GM18498 (cell line): ENCODE data around the gene PTRHD1.
"Not testable (repeated sequence)": the region's sequence is repeated elsewhere in the genome, so short reads cannot be mapped to it uniquely, and the experiment has no call there.

Experiments used
- ATAC-seq: cut with Tn5 transposase; IDR thresholded peaks from one replicate; pipeline ENCODE4 v1.9.1; 2021; ENCODE audit warnings: mild to moderate bottlenecking, moderate library complexity; ENCODE audit not compliant: unreplicated experiment

The PTRHD1 gene

GRCh38 chr2:24813691-24814137 is 20.5 kb upstream of the PTRHD1 start:
- no peak for ATAC-seq

- ATAC-seq: no peak
These were observed 16.3 kb upstream of the PTRHD1 start for GRCh38 chr2:24809316-24810007.

- no peak for ATAC-seq
These were observed 13.5 kb upstream of the PTRHD1 start for GRCh38 chr2:24806661-24807036.

GRCh38 chr2:24805811-24806660 is 12.8 kb upstream of the PTRHD1 start:
- not testable (repeated sequence) for ATAC-seq

- not testable (repeated sequence) for ATAC-seq
These were observed 7.3 kb upstream of the PTRHD1 start for GRCh38 chr2:24800487-24800886.

GRCh38 chr2:24797644-24798043 is 4.5 kb upstream of the PTRHD1 start:
- no peak for ATAC-seq

GRCh38 chr2:24793761-24794435 is 707 bp upstream of the PTRHD1 start:
- ATAC-seq: no peak

GRCh38 chr2:24792542-24792873 is 683 bp downstream of the PTRHD1 start:
- ATAC-seq: no peak

GRCh38 chr2:24791452-24791851 is 1.7 kb downstream of the PTRHD1 start:
- no peak for ATAC-seq

- no peak for ATAC-seq
These were observed 4.4 kb downstream of the PTRHD1 start for GRCh38 chr2:24788816-24789215.

- ATAC-seq: no peak
These were observed 5.7 kb downstream of the PTRHD1 start for GRCh38 chr2:24787532-24787931.

GRCh38 chr2:24785671-24786321 is 7.4 kb downstream of the PTRHD1 start:
- peak; percentile 93 for ATAC-seq

GRCh38 chr2:24783641-24784040 is 9.6 kb downstream of the PTRHD1 start:
- no peak for ATAC-seq

GRCh38 chr2:24779116-24779515 is 14.1 kb downstream of the PTRHD1 start:
- ATAC-seq: no peak

GRCh38 chr2:24774373-24774772 is 18.8 kb downstream of the PTRHD1 start:
- no peak for ATAC-seq

GRCh38 chr2:24771764-24772586 is 21.2 kb downstream of the PTRHD1 start:
- no peak for ATAC-seq

GRCh38 chr2:24771061-24771460 is 22.1 kb downstream of the PTRHD1 start:
- ATAC-seq: no peak

GRCh38 chr2:24768601-24769000 is 24.6 kb downstream of the PTRHD1 start:
- no peak for ATAC-seq

- ATAC-seq: no peak
These were observed 25.2 kb downstream of the PTRHD1 start for GRCh38 chr2:24768013-24768412.

GRCh38 chr2:24766609-24767008 is 26.6 kb downstream of the PTRHD1 start:
- ATAC-seq: no peak
